ENCODE measurements around the gene SH3PXD2A. TPM values are rescaled to one million over a fixed set of nuclear protein-coding genes. Genes with fewer than 3 reads are reported as not detected.

The SH3PXD2A gene
- total and polyA plus RNA-seq, 9 of the 15 experiments (the other 6 are each of a cell fraction or from before 2014, with no cell fraction given), result 0.41 to 9.3 (median 2.5) TPM

- TF ChIP-seq ZNF407 (IDR thresholded peaks at IDR 0.05; ENCODE audit: low read depth) (no peak), HNRNPUL1 (IDR thresholded peaks at IDR 0.05; ENCODE audit: low read length) (no peak), ZC3H4 (CRISPR knock-in tag; IDR thresholded peaks at IDR 0.05; ENCODE audit: borderline replicate concordance) (no peak)
Observed at GRCh38 chr10:103869336-103869735, 14.0 kb upstream of the SH3PXD2A start (continued).

Measured in K562 (cell line).